Activated CD8-positive, alpha-beta memory T cell treated with anti-CD3 and anti-CD28 coated beads, Interleukin-2, amount 50 U/mL, for 24 hours (primary cell): ENCODE measurements around the gene PRTFDC1.

Experiments
- DNase-seq: peaks from one replicate; pipeline ENCODE4 v3.0.0-alpha.2; 2020; ENCODE audit errors: extremely low read depth

PRTFDC1 gene

DNA sequence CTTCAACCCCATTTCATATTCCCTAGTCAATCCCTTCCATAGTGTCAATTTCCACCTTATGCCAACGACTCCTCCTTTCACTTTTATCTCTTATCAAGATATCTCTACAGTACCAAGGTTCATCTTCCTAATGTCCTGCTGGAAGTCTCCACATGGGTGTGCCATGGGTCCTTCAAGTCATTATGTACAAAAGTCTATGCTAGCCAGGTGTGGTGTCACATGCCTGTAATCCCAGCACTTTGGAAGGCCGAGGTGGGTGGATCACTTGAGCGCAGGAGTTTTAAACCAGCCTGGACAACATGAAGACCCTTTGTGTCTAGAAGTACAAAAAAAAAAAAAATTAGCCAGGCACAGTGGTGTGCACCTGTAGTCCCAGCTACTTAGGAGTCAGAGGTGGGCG is 47.6 kb downstream of the PRTFDC1 start:
- no peak for DNase-seq

DNA sequence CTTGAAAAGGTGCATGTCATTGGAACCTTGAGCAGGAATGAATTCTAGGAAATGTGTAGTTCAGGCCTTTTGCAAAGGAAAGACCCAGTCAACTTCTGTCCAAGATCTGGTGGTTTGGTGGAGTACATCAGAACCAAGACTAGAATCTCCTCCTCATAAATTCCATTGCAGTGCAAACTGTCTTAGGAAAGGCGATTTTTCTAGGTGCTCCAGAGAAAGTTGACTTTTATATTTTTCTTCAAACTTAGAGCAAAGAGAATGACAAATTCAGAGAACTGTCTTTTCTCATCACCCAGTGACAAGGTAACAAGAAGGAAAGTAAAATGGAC is 50.0 kb downstream of the PRTFDC1 start:
- DNase-seq: no peak

DNA sequence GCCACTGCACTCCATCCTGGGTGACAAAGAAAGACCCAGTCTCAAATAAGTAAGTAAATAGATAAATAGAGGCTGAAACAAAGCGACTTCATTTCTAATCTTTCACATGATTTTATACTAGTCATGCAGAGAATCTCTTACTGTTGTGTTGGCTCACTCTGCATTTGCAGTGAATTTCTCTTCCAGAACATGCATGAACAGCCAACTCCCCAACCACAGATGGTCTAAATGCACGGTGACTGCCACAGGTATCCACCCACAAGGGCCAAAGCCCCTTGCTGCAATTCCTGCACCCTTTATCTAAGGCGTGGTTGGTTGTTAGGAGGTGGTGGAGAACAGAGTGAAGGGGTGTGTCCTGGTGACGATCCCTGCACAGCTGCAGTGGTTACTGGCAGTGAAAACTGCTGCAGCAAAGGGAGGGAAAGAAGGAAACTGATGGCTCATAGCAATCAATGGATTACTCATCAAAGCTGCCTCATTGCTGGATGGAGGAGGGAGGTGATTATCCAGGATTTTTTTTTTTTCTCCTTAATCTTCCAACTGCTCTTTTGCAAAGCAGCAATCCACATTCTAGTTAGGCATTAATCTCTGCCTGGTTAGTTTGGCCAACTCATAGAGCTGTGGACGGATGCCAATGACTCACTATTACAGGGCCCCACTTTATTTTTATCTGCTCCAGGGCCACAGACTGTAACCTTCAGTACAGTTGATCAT is 50.6 kb downstream of the PRTFDC1 start:
- no peak for DNase-seq

DNA sequence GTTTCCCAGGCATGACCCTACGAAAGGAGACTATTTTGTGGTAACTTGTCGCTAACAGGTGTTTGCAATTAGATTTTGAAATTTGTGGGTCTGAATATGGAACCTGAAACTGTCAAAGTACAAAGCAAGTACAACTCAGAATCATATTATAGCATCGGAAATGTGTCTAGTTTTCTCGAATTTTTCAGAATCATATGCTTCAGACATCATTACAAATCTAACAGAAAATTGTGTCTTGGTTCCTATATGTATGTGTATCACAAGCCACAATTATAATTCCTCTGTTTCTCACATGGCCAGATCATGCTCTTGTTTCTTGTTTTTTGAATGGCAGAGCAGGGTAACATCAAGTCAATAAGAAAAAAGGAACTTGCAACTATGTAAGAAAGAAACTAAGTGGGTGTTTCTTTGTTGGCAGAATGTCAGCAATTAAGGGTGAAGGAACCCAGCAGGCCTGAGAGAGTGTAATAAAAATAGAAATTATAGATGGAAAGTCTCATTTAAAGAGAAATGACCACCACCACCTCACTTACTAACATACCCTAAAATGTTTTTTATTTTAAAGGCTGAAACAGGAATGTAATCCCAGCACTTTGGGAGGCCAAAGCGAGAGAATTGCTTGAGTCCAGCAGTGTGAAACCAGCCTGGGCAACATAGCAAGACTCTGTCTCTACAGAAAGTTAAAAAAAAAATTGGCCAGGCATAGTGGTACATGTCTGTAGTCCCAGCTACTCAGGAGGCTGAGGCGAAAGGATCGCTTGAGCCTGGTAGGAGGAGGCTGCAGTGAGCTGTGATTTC is 51.3 kb downstream of the PRTFDC1 start:
- DNase-seq: no peak

DNA sequence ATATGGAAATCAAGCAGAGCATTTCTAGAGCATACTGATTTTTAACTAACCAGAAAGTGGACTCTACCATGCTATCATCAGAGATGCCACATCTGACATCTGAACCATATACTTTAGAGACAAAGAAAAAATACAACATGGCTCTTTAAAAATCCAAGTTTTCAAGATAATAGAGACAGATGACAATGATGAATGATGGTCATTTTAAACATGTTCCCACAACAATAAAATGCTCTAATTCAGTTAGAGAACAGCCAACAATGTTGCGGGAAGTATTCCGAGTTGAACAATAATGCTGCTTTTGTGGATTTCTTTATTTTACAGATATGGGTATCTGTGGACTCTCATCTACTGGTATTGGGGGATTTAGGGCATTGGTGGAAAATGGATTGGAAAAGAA is 52.8 kb downstream of the PRTFDC1 start:
- no peak for DNase-seq

DNA sequence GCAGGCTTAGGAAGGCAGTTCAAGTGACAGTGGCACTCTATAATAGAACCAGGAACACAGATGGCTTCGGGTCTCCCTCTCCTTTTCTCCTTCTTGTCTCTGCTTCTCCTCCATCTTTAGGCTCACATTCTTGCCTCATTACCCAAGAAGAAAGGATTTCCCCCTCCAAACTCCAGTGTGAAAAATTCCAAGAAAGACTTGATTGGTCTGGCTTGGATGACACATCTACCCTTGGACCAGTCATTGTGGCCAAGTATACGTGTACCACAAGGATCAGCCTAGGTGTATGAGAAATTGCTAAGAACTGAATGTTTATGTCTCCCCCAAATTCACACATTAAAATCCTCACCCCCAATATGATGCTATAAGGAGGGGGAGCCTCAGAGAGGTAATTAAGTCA is 53.9 kb downstream of the PRTFDC1 start:
- DNase-seq: no peak

DNA sequence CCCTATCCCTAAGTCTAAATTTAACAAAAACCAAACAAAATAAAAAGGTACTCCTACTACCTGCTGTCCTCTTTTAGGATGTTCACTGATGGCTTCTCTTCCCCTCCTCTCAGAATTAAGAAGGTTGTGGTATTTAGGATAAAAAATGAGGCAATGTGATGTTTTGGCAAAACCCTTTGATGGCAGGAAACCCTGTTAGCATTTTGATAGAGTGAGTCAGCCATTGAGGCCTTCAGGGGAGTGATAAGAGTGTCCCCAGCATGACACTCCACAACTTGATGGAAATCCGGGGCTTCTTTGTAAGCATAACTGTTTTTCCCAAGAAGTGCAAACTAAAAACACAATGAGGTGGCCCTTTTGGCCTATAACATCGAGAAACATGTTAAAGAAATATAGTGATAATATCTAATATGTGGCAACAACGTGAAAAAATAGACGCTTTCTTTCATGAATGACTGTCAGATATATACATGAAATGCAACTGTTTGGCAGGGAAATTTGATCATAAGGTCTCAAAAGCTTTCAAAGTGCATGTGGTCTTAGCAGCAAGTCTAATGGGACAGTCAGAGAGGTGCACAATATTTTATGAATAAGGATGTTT is 55.0 kb downstream of the PRTFDC1 start:
- DNase-seq: no peak

DNA sequence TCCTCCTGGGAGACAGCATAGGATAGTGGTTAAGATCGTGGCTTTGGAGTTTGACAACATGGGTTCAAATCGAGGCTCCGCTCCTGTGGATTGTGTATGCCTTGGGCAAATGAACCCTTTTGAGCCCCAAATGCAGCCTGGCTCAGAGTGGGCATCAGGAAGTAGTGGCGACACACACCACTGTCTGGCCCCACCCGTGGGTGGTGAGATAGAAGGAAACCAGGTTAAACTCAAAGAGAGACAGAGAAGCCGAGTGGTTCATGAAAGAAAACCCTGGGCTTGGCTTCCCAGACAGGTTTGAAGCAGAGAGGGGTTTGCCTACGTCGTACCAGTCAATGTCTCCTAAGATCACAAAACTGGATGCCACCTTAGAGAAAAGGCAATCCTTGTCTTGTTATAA is 57.7 kb downstream of the PRTFDC1 start:
- no peak for DNase-seq

DNA sequence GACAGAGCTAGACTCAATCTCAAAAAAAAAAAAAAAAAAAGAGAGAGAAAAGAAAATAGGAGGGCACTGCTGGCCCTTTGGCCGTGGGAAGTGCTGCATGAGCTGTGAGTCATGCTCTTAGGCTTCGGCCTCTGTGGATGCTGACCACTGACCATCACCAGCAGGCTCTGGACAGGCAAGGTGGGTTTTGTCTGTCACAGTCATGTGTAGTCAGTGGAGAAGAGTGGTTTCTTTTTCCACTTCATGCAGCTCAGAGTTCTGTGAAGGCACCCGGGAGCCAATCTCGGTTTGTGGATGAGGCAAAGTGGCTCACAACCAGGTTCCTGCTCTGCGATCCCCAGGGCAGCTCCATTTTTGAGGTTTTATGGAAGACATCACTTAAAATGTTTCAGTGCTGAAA is 58.1 kb downstream of the PRTFDC1 start:
- DNase-seq: no peak

DNA sequence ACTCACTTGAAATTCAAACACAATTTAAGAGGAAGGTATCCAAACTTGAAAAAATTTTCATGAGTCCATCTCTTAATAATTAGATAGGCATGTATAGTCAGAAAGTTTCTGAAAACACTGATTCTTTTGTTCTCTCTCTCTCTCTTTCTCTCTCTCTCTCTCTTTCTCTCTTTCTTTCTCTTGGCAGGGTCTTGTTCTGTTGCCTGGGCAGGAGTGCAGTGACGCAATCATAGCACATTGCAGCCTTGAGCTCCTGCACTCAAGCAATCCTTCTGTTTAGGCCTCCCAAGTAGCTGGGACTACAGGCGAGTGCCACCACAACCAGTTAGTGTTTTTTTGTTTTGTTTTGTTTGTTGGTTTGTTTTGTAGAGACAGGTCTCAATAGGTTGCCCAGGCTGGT is 59.3 kb downstream of the PRTFDC1 start:
- no peak for DNase-seq

DNA sequence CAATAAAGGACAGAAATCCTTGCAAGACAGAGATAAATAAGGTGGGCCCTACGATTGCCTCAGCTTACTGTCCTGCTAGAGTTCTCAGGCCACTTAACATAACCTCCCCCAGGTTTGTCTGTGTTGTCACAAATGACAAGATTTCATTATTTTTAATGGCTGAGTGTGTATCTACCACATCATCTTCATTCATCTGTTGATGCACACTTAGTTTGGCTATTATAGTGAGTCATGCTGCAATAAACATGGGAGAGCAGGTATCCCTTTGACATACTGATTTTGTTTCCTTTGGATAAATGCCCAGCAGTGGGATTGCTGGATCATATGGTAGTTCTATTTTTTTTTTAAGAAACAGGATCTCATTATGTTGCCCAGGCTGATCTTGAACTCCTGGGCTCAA is 60.6 kb downstream of the PRTFDC1 start:
- no peak for DNase-seq

DNA sequence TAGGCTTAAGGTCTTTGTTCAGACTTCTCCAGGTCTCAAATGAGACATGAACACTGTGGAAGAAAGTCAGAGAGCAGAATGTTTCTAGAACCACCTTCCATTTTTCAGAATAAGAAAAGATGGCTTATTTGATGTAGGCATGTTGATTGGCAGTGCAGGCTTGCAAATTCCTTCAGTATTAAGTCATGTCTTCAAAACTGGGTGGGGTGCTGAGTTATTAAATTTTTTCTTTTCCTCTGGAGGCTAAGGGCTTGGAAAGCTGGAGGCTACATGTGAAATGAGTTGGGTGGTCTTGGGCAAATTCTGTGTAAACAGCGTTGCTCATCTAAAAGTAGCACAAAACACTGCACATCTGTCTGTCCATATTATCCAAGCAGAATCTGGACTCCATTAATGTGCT is 62.8 kb downstream of the PRTFDC1 start:
- no peak for DNase-seq

DNA sequence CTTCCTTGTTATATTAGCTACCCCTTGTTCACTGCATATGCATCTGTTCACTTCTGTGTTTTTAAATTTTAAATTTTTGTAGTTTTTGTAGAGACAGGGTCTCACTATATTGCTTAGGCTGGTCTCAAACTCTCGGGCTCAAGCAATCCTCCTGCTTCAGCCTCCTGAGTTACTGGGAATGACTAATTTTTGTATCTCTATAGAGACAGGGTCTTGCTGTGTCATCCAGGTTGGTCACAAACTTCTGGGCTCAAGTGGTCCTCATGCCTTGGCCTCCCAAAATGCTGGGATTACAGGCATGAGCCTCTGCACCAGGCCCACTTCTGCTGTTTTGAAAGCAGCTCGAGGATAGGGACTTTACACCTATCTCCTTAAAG is 64.6 kb downstream of the PRTFDC1 start:
- no peak for DNase-seq

DNA sequence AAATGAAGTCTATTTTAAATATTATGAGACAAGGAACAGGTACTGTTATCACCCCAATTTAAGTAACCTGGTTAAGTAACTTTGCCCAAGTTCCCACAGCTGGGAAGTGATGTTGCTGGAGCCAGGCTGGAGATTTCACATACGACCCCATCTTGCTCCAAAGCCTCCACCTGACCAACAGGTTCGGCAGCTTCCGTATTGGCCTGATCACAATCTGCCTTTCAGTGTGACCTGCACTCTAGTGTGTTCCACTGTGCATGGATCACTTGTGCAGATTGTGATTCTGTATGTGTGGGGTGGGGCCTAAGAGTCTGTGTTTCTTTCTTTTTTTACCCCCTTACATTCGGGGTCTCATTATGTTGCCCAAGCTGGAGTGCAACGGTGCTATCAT is 66.1 kb downstream of the PRTFDC1 start:
- no peak for DNase-seq

DNA sequence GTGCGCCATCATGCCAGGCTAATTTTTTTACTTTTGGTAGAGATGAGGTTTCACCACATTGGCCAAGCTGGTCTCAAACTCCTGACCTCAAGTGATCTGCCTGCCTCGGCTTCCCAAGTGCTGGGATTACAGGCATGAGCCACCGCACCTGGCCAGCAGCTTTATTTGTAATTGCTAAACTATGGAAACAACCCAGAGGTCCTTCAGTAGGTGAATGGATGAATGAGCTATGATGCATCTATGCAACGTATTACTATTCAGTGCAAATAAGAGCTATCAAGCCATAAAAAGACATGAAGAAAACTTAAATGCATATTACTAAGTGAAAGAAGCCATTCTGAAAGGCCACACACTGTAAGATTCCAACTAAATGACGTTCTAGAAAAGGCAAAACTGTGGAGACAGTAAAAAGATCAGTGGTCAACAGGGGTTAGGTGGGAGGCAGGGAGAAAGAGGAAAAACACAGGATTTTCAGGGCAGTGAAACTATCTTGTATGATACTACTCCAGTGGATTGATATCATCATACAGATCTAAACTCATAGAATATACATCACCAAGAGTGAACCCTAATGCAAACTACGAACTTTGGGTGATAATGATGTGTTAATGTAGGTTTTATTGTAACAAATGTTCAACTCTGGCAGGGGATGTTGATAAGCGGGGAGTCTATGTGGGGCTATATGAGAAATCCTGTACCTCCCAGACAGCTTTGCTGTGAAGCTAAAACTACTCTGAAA is 66.7 kb downstream of the PRTFDC1 start:
- DNase-seq: no peak

DNA sequence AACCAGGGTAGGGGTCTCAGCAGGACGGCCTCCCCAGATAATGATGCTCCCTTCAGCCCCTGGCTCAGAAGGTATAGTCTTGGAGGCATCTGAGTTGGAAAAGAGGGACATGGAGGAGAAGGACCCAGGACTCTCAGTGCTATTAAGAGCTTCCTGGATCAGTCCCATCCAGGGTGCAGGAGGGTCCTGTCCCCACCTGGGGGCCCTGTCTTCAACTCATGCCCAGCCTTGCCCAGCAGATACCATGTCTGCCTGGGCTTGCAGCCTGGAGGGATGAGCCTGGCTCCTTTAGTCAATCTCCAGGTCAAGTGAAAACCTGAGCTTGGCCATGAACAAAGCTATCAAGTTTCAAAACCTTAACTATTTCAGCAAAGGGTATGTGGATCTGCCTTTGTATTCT is 67.6 kb downstream of the PRTFDC1 start:
- no peak for DNase-seq

DNA sequence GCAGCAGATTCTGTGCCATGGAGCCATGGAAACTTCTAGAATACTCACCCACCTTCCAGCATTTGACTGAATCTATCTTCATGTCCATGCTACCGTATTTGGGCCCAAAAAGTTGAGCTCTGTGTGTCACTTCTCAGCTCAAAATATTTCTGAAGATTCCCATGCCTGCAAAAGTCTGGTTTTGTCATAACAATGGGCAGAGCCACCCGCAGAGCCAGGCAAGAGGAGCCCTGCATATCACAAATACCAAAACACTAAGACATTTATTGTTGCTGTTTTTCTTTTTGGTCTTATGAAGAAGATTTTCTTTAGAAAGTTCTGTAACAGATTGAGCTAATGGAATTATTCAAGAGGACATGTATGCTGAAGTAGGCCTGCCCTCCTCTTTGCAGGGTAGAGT is 68.1 kb downstream of the PRTFDC1 start:
- DNase-seq: no peak

DNA sequence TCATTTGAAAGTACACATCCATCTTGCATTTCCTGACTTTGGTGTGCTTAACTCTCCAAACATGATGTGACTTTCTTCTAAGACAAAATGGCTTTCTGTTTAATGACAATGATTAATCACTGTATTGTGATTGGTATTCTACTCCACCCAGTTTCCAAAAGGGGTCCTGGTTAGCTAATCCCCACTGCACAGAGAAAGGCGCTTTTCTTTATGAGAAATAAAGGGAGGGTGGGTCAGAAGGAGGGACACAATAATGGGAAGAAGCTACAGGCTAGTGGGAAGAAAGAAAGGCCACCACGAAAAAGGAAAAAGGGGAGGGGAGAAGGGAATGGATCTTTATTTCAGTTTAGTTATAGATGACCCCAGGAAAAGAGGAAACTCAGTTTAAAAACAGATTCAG is 69.2 kb downstream of the PRTFDC1 start:
- no peak for DNase-seq

DNA sequence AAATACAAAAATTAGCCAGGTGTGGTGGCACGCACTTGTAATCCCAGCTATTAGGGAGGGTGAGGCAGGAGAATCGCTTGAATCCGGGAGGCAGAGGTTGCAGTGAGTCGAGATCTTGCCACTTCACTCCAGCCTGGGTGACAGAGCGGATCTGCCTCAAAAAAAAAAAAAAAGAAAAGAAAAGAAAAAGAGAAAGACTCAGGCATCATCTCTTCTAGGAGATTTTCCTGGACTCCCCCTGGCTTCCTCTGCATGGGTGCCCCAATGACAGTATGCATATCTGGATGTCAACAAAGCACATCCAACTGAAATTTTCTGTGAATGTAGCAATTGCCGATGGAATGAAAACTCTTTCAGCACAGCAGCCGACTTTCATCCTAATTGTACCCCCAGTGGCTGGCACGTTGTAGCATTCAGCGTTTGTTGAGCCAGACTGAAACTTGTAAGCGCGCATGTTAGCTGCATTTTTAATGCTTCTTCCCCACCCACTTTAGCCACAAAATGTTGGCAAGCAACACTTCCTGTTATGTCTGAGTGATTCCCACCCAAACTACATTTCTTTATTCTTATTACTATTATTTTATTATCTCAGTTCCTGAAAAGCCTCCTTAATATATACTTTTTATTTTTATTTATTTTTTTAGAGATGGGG is 70.2 kb downstream of the PRTFDC1 start:
- no peak for DNase-seq

DNA sequence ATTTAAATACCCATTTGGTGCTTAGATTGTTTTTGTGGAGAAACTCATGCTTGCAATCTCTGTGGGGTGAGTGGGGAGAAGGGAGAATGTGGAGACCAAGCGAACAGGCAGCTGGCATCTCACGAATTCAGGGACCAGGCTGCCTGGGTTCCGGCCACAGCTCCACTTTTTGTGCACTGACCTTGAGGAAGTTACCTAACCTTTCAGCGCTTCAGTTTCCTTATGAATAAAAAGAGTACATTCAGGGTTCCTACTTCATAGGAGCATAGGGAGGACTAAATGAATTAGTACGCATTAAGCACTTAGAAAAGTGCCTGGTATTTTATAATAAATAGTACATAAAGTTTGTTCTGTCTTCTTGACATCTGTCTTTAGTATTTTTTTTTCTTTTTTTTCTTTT is 72.5 kb downstream of the PRTFDC1 start:
- DNase-seq: no peak

DNA sequence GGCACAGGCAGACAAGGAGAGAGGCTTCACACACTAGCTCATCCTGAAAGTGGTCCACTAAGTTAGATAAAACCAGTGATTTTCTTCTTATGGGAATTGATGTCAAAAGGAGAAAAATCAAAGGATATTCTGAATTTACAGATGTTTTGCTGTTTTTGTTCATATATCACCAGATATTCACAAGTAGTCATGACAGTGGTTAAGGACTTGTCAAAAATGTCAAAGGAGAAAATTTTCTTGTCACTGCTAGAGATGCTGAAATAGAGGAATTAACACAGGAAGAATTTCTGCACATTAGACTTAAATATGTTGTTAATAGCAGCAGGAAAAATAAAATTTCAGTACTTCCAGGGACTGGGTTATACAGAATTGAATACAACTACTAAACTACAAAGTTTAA is 78.3 kb downstream of the PRTFDC1 start:
- no peak for DNase-seq

DNA sequence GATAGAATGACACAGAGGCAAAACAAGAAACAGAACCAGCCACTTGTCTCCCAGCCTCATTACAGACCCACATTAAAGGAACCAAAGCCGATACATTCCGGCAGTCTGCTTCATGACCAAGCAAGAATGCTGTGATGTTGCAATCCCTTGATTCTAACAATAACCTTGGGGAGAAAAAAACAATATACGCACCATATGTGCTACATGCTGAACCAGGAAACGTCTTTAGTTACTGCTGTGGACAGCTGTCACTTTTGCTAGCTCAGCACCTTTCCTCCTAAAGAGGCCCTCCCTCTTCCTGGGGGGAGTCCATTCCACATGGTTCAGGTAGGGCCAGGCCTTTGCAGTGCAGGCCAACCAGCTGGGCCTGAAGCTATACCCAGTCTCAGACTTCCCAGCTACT is 79.1 kb downstream of the PRTFDC1 start:
- DNase-seq: no peak
